Activated naive CD8-positive, alpha-beta T cell treated with anti-CD3 and anti-CD28 coated beads, Interleukin-2, amount 50 U/mL, for 24 hours (primary cell): ENCODE results near the gene ATP13A4.
"Not testable (repeated sequence)": the region's sequence is repeated elsewhere in the genome, so short reads cannot be mapped to it uniquely, and the experiment has no call there.

Experiments used
- ATAC-seq: fragments of 150-1000 bp; cut with Tn5 transposase; one replicate; pipeline ENCODE4 v1.10.0; 2021
- DNase-seq: peaks from one replicate; pipeline ENCODE4 v3.0.0; 2021
- H3K27ac Mint-ChIP-seq: one replicate; pipeline ENCODE4 v1.8.0; 2021; ENCODE audit warnings: mild to moderate bottlenecking, mixed read lengths
- H3K27me3 Mint-ChIP-seq: one replicate; pipeline ENCODE4 v1.8.0; 2021; ENCODE audit warnings: mixed read lengths
- H3K36me3 Mint-ChIP-seq: one replicate; pipeline ENCODE4 v1.8.0; 2021; ENCODE audit warnings: low read depth, mixed read lengths
- H3K4me1 Mint-ChIP-seq: one replicate; pipeline ENCODE4 v1.8.0; 2021; ENCODE audit warnings: mixed read lengths
- H3K4me3 Mint-ChIP-seq: one replicate; pipeline ENCODE4 v1.8.0; 2021; ENCODE audit warnings: mild to moderate bottlenecking, moderate library complexity, mixed read lengths
- H3K9me3 Mint-ChIP-seq: one replicate; pipeline ENCODE4 v1.8.0; 2021; ENCODE audit warnings: mixed read lengths

Gene ATP13A4

DNA sequence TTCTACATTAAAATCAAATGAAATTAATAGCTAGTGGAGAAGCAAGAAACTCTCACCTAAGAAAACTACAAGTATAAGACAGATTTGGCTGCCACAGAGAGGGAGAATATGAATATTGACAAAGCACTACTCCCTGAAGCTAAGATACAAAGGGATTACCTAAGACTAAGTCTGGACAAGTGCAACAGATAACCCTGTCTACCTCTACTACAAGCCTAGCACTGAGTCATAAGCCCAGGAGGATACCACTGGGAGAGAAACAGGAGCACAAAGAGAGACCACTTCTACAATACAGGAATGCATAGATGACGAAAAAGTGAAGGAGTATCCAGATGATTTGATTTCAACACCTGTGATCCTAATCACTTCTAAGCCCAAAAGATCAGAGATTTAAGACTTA is 10.4 kb downstream of the ATP13A4 start:
- peaks cover 5% of the 10 kb centered on the region for H3K36me3 Mint-ChIP-seq
- no peaks in the 10 kb centered on the region for H3K4me1 Mint-ChIP-seq
- no peak overlapping the region for H3K4me3 Mint-ChIP-seq
- no peak for ATAC-seq
- DNase-seq = no peak
- H3K27ac Mint-ChIP-seq = no peak overlapping the region
- H3K27me3 Mint-ChIP-seq = no peaks in the 10 kb centered on the region
- H3K9me3 Mint-ChIP-seq = peaks cover 7% of the 10 kb centered on the region

DNA sequence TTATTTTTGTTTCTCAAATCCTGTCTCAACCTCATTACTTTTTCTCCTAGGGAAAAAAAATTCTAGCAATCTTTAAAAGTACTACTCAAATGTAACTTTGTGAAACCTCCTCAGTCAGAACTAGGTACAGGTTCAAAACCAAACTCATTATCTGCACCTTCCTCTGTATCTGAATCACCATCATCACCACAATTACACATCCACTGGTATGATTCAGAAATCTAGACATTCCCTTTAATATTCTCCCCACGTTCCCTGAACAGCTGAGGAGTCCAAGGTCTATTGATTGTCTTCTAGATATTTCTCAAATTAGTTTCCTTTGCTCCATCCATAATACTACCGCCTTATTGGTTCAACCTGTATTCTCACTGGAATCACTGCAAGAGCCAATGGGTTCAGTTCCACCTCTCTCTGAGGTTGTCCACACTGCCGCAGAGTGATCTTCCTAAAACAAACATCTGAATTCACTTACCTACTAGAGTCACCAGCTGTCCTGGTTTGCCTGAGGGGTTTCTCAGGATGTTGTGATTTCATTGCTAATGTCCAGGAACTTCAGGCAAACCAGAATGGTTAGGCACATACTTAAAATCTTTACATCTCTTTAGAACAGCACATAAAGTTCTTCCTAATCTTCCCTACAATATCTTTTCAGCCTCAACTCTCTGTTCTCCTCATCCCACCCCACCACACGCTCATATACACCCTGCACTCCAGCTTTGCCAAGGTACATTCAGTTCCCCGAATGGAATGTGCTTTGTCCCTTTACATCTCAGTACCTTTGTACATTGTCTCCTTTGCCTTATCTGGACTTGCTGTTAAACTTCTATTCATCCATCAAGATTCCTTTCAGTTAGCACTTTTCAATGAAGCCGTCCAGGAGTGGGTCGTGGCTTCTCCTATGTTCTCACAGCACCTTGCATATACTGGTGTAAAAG is 24.2 kb downstream of the ATP13A4 start:
- Mint-ChIP-seq H3K36me3 (no peaks in the 10 kb centered on the region), H3K4me1 (no peaks in the 10 kb centered on the region), H3K27ac (no peak overlapping the region), H3K4me3 (no peak overlapping the region), H3K9me3 (no peaks in the 10 kb centered on the region), H3K27me3 (peaks cover 8% of the 10 kb centered on the region)
- no peak for DNase-seq
- no peak for ATAC-seq

DNA sequence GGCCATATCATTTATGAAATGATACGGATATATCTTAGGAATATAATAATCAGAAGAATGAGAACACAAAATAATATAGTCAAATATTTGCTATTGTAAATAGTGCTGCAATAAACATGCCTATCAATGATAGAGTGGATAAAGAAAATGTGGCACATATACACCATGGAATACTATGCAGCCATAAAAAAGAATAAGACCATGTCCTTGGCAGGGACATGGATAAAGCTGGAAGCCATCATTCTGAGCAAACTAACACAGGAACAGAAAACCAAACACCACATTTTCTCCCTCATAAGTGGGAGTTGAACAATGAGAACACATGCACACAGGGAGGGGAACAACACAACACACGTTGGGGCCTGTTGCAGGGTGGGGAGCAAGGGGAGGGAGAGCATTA is 28.6 kb downstream of the ATP13A4 start:
- not testable (repeated sequence) for H3K27ac Mint-ChIP-seq, H3K4me3 Mint-ChIP-seq, H3K27me3 Mint-ChIP-seq, ATAC-seq, H3K36me3 Mint-ChIP-seq, H3K9me3 Mint-ChIP-seq, H3K4me1 Mint-ChIP-seq, DNase-seq

DNA sequence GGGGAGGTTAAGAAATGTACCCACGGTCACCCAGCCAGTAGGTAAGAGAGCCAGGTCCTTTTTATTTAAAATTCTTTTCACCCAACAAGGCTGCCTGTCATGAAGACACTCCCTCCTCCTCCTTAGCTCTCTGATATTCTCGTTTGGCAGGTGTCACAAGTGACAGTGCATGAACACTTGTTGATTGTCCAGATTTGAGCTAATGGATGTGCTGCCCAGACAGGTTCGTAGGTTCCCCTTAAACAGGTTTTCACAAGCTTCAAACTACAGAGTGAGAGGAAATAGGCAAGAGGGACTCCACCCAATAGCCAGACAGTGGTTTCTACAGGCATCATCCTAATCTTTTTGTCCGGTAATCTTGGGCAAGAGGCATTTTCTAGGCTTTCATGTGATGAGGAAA is 32.2 kb downstream of the ATP13A4 start:
- Mint-ChIP-seq H3K9me3 (no peaks in the 10 kb centered on the region), H3K4me3 (no peak overlapping the region), H3K27ac (no peak overlapping the region), H3K36me3 (no peaks in the 10 kb centered on the region), H3K27me3 (peaks cover 3% of the 10 kb centered on the region), H3K4me1 (no peaks in the 10 kb centered on the region)
- ATAC-seq = no peak
- DNase-seq = no peak

DNA sequence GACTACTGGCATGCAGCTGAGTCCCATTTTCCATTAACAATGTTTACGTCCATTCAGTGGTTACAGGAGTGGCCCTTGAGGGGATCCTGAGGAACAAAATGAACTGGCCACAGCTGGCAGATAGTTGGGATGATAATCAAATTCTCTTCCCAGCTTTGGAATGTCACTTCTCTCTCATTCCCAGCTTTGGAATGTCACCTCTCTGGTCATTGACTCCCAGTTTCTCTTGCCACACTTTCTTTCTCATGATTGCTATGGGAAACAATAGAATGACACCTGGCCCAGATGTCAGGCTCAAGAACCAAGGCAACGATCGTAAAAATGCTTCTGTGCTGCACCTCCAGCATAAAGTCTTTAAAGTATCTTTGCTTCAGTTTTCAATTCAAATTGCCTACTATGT is 34.0 kb downstream of the ATP13A4 start:
- Mint-ChIP-seq H3K36me3 (no peaks in the 10 kb centered on the region), H3K27me3 (peaks cover 3% of the 10 kb centered on the region), H3K4me3 (no peak overlapping the region), H3K9me3 (no peaks in the 10 kb centered on the region), H3K4me1 (no peaks in the 10 kb centered on the region), H3K27ac (no peak overlapping the region)
- DNase-seq (no peak), ATAC-seq (no peak)

DNA sequence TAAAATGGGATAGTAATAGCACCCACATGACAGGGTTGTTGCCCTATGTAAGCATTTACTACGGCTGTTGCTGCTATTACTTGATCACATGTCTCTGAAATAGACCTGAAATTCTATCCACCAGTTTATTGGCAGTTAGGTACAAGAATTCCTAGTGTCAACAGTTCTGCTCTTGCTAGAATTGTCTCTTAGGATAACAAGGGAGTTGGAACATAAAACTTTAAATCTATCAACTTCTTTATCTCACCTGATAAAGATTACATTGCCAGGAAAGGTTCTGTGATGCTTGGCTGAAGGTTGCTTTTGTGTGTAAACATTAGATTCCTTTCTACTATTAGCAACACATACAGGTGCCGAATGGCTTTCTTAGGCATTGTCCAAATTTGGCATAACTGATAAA is 38.7 kb downstream of the ATP13A4 start:
- Mint-ChIP-seq H3K4me3 (no peak overlapping the region), H3K4me1 (no peaks in the 10 kb centered on the region), H3K27me3 (peaks cover under 1% of the 10 kb centered on the region), H3K27ac (no peak overlapping the region), H3K36me3 (no peaks in the 10 kb centered on the region), H3K9me3 (no peaks in the 10 kb centered on the region)
- no peak for ATAC-seq
- DNase-seq = no peak

DNA sequence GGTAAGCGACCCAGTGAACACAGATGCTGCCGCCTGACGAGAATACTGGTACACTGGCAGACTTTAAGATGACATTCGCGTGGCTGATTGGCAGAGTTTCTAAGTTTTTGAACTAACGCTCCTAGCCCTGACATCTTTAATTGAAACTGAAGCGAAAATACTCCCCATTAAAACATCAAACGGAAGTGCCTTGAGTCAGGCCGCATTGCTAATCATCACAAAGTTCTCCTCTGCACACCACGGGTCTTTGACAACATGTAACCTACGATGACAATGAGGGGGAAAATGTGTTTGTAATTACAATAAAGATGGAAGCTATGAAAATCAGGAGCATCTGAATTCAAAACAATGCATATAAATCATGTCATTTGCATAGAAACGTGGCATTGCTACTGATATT is 44.5 kb downstream of the ATP13A4 start:
- H3K27me3 Mint-ChIP-seq = peaks cover 3% of the 10 kb centered on the region
- no peak overlapping the region for H3K4me3 Mint-ChIP-seq
- ATAC-seq (no peak), DNase-seq (no peak)
- no peak overlapping the region for H3K27ac Mint-ChIP-seq
- no peaks in the 10 kb centered on the region for H3K9me3 Mint-ChIP-seq
- no peaks in the 10 kb centered on the region for H3K36me3 Mint-ChIP-seq
- H3K4me1 Mint-ChIP-seq = no peaks in the 10 kb centered on the region

DNA sequence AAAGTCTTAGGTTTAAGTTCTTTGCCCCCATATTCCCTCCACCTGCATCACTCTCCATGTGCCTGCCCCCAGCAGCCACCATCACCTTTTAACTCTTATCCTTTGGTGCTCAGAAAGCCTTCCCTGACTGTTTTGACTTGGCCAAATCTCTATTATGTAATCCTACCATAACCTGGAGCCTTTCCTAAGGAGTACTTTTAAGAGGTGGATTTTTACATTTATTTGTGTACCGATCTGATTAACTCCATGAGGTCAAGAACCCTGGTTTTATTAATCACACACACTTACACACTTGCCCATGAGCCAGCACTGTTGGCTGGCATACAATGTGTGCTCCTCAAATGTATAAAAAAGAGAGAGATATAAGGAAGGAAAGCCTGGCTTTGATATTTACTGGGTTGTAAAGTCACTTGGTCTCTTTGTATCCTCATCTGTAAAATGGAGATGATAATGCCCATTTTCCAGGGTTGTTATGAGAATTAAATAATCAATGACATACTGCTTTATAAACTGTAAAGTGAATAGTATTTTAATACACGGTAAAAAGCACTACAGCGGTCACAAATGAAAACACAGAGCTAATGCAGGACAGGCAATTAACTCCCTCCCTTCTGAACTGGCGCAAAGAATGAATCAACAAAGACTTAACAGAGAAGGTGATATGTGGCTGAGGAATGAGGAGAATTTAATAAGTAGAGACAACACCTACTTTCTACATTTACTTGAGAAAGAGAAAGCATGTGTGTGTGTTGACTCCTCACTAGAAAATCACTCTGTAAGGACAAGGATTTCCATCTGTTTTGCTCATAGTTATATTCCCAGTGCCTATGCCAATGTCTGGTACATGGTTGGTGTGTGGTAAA is 45.4 kb downstream of the ATP13A4 start:
- no peak for ATAC-seq

DNA sequence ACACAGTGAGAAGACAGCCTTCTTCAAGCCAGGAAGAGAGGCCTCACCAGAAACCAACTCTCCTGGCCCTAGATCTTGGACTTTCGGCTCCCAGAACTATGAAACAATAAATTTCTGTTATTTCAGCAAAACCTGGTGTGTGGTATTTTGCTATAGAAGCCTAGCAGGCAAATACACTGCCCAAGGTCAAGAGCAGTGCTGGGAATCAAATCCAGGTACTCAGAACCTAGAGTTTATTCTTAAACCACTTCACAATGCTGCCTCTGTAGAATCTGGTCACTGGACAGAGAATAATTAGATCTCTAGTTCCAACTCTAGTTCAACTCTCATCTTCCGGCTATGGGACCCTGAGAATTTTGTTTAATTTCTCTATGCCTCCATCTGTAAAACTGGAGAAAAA is 46.6 kb downstream of the ATP13A4 start:
- H3K36me3 Mint-ChIP-seq = no peaks in the 10 kb centered on the region
- no peak overlapping the region for H3K4me3 Mint-ChIP-seq
- no peak for ATAC-seq
- H3K27me3 Mint-ChIP-seq = peaks cover 3% of the 10 kb centered on the region
- no peaks in the 10 kb centered on the region for H3K9me3 Mint-ChIP-seq
- no peak overlapping the region for H3K27ac Mint-ChIP-seq
- DNase-seq = no peak
- no peaks in the 10 kb centered on the region for H3K4me1 Mint-ChIP-seq

More for the DNA sequence above, 45.4 kb downstream of the ATP13A4 start:
- Mint-ChIP-seq H3K27ac (no peak overlapping the region), H3K36me3 (no peaks in the 10 kb centered on the region), H3K9me3 (no peaks in the 10 kb centered on the region), H3K4me1 (no peaks in the 10 kb centered on the region), H3K4me3 (no peak overlapping the region), H3K27me3 (peaks cover 3% of the 10 kb centered on the region)
- no peak for DNase-seq

DNA sequence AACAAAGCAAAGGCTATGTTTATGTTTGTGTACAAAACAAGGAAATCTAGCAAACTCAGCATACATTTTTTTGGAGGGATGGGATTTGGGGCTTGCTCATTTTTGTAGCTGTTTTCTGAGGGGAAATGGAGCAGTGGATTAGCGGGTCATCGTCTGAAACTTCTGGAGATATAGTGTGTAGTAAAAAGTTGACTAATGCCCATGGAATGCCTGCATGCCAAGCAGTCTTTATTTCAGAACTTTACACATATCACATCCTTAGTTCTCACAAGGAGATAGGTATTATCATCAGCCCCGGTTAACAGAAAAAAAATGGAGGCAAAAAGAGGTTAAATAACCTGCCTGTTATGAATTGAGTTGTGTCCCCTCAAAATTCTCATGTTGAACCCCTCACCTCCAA is 47.1 kb downstream of the ATP13A4 start:
- peaks cover 3% of the 10 kb centered on the region for H3K27me3 Mint-ChIP-seq
- no peak overlapping the region for H3K27ac Mint-ChIP-seq
- no peak overlapping the region for H3K4me3 Mint-ChIP-seq
- H3K9me3 Mint-ChIP-seq = no peaks in the 10 kb centered on the region
- ATAC-seq (no peak), DNase-seq (no peak)
- H3K4me1 Mint-ChIP-seq = no peaks in the 10 kb centered on the region
- H3K36me3 Mint-ChIP-seq = no peaks in the 10 kb centered on the region

DNA sequence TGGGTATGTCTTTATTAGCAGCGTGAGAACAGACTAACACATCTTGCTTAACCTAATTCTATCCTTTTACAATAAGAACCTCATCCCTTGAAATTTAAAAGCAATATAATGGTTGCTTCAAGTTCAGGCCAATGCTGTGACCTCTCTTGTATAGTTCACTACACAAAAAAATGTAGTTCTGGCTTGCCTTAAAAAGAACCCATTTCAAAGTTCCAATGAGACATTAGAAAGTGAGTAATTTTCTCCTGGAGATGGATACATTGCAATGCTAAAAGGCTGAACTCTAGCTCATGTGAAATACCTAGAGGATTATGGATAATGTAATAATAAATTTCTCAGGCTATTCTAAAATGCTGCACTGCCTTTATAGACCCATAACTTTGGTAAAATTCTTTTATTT is 47.8 kb downstream of the ATP13A4 start:
- Mint-ChIP-seq H3K4me3 (no peak overlapping the region), H3K36me3 (no peaks in the 10 kb centered on the region), H3K27me3 (peaks cover 3% of the 10 kb centered on the region), H3K9me3 (no peaks in the 10 kb centered on the region), H3K27ac (no peak overlapping the region), H3K4me1 (no peaks in the 10 kb centered on the region)
- DNase-seq (no peak), ATAC-seq (no peak)

DNA sequence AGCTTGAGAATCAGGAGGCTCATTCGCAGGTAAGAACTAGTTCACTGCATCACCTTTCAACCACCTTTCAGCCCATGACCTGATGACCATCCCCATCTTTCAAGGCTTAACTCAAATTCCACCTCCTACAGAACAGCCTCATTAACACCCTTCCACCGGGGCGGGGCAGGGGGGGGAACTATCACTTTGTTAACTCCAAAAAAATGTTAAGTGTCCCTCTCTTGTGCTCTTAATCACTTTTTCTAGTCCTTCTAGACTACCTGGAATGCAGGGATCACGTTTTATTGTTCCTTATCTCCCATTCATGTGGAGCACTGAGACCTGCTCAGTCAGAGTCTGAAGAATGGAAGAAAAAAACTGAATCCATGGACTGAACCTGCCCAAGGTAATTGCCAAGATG is 51.8 kb downstream of the ATP13A4 start:
- Mint-ChIP-seq H3K9me3 (no peaks in the 10 kb centered on the region), H3K4me3 (no peak overlapping the region), H3K27ac (no peak overlapping the region), H3K36me3 (no peaks in the 10 kb centered on the region), H3K27me3 (no peaks in the 10 kb centered on the region), H3K4me1 (no peaks in the 10 kb centered on the region)
- DNase-seq = no peak
- ATAC-seq = no peak

DNA sequence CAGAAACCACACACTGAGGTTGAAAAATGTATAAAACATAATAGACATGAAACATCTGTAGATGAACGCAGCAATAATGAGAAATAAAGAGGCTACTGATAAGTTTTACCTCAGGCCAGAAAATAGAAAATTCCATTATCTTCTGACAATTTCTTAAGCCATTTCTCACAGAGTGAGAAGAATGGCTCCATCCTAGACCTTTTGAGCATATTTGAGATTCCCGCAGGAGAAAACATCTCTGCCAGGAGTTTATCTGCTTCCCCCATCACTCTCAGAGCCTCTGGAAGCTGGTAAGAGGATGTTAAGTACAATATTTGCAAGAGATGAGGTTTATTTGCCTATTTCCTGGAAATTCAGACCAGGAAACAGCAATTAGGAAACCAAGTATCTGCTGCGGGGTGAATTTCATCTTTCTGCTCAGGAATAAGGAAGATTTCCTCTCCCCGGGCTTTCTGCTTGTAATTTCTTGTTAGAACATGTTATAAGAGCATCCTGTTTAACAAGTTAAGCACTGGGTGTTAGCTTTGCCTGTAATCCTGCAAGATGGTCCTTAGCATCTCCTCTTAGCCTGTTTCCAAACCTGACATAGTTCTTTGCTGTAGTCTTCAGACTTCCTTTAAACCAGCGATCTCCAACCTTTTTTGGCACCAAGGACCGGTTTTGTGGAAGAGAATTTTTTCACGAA is 54.8 kb downstream of the ATP13A4 start:
- H3K27me3 Mint-ChIP-seq = no peaks in the 10 kb centered on the region
- no peak overlapping the region for H3K4me3 Mint-ChIP-seq
- H3K4me1 Mint-ChIP-seq = no peaks in the 10 kb centered on the region

DNA sequence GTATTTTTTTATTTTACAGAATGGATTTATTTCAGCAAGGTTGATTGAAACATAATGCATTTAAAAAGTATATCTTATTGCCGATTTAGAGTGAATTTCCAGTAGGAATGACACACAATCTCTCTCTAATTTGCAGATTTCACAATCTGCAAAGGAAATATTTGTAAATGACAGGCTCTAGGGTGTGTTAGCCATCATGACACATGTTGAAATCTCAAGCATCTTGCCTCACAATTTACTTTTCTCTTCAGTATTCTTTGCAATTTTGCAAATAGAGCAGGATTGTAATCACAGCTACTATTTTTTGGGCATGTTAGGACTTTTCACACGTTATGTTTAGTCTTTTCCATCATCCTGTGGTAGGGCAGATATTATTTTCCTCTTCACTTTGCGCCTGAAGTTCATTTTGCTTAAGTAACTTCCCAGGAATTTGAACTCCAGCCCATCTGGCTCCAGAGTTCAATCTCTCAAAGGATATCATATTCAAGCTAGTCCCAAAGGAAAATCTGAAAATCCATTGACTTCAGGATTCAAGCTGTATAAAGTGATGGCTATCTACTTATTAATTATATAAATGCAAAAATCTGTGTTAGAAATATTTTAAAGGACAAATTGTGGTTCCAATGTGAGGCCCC is 55.4 kb downstream of the ATP13A4 start:
- Mint-ChIP-seq H3K9me3 (no peaks in the 10 kb centered on the region), H3K4me3 (no peak overlapping the region), H3K4me1 (no peaks in the 10 kb centered on the region), H3K36me3 (no peaks in the 10 kb centered on the region), H3K27me3 (no peaks in the 10 kb centered on the region), H3K27ac (no peak overlapping the region)
- DNase-seq = no peak
- ATAC-seq = no peak

More for the DNA sequence above, 54.8 kb downstream of the ATP13A4 start:
- DNase-seq (no peak), ATAC-seq (no peak)
- H3K27ac Mint-ChIP-seq = no peak overlapping the region
- H3K9me3 Mint-ChIP-seq = no peaks in the 10 kb centered on the region
- no peaks in the 10 kb centered on the region for H3K36me3 Mint-ChIP-seq
